GM18858 (cell line): ENCODE measurements around the gene ZNF776.
"Not testable (repeated sequence)": the region's sequence is repeated elsewhere in the genome, so short reads cannot be mapped to it uniquely, and the experiment has no call there.

Experiments used
- ATAC-seq: cut with Tn5 transposase; IDR thresholded peaks from one replicate; pipeline ENCODE4 v1.9.1; 2021; ENCODE audit not compliant: unreplicated experiment

ZNF776 gene

DNA sequence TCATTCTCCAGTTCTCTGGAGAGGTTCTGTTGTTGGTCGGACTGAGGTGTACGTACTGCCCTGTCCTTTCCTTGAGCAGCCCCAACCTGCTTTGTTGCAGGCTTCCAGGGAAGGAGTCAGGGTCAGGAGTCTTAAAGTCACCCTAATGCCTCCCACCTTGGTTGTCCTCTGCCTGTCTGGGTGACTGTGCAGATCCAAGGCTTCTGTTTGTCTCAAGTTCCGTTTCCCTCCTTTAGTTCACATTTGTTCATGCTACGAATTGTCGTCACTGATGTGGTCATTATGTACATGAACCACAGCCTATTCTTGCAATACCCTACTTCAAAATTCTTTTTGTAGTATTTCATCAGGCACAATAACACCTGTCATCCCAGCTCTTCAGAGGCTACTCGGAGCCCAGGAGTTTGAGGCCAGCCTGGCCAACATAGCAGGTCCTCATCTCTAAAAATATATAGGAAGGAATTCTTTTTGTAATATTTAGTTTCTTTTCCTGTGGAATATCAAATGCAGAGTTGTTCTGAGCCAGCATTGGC lies 30.2 kb downstream of the ZNF776 start:
- no peak for ATAC-seq

DNA sequence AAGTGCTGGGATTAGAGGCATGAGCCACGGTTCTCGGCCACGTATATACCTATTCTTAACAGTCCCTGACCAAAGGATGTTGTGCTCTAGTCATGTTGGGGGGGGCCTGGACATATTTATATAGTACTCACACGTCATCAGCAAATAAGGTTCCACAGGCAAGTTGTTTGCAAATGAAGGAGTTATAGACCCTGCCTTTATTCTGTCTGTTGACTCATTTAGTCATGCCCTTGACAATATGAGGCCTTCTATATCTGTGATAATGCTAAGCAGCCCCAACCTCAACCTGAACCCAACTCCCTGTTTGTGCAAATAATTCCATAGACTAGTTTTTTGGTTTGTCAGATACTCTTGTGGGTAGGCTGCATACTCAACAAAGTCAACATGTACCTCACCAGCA lies 31.7 kb downstream of the ZNF776 start:
- no peak for ATAC-seq

DNA sequence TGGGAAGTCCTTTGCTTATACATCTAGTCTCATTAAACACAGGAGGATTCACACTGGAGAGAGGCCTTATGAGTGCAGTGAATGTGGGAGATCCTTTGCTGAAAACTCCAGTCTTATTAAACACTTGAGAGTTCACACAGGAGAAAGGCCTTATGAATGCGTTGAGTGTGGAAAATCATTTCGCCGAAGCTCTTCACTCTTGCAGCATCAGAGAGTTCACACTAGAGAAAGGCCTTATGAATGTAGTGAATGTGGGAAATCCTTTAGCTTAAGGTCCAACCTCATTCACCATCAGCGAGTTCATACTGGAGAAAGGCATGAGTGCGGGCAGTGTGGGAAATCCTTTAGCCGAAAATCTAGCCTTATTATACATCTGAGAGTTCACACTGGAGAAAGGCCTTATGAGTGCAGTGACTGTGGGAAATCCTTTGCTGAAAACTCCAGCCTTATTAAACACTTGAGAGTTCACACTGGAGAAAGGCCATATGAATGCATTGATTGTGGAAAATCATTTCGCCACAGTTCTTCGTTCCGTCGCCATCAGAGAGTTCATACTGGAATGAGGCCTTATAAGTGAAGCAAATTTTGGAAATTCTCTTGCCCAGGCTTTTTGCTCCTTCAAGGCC lies 32.7 kb downstream of the ZNF776 start:
- no peak for ATAC-seq

DNA sequence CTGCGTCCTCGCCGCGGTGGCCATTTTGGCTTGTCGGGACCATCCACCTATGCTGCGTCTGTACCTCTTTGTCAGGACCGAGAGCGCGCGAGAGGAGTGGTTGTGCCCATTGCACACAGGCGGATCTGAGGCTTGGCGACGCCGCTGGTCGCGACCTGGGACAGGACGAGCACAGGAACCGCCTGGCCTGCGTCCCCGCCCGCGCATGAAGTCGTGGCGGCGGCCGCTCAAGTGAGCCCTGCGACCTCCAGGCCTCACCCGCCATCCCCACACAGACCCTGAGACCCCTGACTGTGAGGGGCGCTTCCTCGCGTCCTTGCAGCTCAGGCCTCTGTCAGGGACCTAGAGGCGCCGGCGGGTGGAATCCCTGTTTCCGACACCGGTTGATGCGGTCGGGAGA lies 39.7 kb downstream of the ZNF776 start:
- no peak for ATAC-seq

DNA sequence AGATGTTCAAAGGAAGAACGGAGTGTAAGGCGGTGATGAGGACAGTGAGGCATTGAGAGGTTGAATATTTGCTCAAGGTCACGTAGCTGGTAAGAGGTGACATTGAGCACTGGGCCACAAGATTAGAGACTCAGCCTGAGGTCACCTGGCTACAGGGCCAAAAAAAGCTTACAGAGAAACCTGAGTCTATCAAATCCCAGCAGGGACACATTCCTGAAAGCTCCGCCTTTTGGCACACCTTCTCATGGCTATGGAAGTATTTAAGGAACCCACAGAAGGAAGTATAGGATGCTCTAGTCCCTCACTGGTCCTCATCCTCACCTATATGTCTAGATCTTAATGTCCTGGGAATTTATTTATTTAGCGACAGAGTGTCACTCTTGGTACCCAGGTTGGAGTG lies 40.3 kb downstream of the ZNF776 start:
- no peak for ATAC-seq

DNA sequence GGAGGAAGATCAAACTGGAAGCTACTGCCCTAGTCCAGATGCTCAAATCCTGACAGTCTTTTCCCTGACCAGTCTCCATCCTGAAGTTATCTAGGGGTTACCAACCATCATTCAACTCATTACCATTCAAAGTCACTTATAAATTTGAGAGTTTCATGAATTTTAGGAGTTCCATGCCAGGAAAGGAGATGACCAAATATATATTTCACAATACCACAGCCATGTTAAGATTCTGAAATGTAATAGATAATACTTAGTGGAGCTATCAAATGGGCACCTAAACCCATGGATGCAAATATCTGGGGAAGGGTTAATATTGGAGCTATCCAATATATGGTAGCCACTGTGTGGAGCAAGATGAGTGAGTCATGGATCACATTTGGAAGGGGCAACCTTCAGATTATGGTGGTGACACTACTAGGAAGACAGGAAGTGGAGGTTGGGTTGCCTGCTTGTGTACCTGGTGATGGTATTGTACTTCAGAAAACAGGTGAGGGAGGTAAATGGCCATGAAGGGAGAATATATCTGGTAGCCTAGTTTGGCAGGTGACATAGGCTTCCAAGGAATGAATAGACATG lies 41.6 kb downstream of the ZNF776 start:
- ATAC-seq: no peak

DNA sequence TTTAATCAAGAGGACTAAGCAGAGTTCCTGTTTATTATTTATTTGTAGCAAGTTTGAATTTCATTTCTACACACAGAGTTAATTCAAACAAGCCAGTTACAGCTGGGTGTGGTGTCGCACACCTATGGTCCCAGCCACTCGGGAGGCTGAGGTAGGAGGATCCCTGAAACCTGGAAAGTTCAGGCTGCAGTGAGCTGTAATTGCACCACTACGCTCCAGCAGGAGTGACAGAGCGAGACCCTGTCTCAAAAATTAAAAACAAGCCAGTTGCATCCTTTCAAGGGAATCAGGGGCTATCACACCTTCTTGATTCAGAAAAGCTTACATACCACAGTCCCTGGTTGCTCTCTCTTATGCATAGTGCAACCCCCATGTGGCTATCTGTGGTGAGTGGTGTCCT lies 42.7 kb downstream of the ZNF776 start:
- no peak for ATAC-seq

DNA sequence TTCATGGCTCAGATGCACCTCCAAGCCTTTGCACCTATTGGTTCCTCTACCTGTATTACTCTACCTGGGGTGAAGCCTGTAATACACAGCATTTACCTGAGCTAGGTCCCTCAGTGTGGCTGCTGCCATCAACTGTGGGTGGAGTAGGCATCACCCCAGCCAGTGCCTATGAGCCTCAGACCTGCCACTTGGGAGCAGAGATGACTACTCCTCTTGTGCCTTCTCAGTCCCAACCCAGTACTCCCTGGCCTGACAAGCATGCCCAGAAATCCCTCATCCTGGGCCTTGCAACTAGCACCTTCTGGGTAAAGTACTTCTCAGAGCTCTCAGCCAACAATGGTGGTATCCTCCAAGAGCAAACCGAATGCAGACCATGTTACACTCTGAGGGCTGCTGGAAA lies 50.0 kb downstream of the ZNF776 start:
- ATAC-seq: not testable (repeated sequence)

DNA sequence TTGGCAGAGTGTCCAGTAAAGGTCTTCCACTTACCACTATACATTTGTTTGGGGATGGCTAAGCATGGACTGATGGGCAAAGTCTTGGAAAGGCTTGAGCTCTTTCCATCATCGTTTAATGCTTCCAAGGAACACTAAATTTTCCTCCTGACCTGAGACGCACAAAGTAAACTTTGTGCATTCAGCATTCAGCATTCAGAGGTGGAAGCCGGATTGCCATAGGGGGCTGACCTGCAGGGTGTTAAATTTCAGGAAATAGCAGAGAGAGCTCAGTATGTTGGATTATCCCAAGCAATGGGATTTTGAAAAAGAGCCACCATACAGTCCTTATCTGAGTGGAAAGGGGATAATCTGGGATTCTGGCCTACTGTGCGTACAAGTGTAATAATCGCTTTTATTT lies 54.1 kb downstream of the ZNF776 start:
- no peak for ATAC-seq

DNA sequence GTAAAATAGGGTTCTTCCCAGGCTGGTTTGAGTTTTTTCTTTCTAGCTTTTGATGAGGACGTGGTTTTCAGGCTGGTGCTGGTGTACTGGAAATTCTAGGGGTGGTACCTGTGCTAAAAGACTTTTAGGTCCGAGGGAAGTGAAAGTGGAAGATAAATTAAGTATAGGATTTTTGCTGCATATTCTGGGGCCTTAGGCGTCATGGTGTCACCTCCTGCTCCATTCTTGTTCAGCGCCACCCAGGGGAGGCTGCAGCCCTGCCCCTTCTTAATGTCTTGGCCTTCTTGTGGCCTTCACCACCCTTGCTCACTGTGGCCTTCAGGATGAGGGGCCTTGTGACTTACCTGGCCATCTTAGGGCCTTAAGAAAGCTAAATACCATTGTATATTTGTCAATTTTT lies 55.7 kb downstream of the ZNF776 start:
- ATAC-seq: no peak

DNA sequence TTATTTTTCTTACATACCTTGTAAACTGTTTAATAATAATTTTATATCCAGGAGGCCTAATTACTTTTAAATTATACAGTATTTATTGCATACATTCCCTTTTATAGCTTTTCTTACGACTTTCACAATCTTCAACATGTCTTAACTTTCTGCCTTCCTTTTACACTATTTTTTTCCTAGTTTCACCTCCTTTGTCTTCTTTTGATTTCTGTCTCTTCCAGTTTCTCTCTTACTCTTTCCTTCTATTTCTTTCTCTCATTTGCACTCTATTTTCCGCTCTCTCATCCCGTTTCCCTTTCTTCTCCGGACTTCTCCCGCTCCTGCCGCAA lies 56.6 kb downstream of the ZNF776 start:
- ATAC-seq: no peak

DNA sequence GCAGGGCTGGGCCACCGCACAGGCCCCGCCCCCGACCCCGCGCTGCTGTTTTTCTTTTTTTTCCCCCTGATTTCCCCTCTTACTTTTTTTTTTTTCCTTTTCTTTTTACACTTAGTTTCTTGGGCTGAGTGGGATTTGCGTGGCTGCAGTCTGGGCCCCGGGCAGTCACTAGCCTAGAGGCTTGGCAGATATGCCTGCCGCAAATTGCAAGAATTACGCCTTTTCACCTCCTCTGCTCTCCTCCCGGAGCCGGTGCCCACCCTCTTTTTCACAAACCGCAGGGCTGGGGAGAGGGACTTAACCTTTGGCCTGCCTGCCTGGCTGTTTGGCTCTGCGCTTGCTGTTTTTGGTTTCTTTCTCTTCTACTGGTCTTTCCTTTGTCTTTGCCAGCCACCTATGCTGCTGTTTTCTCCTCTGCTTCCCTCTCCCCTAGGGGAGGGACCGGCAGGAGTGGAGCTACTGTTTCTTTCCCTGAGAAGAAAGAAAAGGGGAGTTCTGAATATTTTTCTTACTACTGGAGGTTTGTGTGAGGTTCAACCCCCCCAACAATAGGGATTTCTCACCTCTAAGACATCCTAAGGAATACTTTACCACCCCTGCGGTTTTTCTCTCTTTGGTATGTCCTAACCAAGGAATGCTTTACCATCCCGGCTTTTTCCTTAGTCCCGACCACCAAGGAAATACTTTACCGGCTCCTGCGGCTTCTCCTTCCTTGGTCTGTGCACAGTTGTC lies 57.1 kb downstream of the ZNF776 start:
- ATAC-seq: no peak

DNA sequence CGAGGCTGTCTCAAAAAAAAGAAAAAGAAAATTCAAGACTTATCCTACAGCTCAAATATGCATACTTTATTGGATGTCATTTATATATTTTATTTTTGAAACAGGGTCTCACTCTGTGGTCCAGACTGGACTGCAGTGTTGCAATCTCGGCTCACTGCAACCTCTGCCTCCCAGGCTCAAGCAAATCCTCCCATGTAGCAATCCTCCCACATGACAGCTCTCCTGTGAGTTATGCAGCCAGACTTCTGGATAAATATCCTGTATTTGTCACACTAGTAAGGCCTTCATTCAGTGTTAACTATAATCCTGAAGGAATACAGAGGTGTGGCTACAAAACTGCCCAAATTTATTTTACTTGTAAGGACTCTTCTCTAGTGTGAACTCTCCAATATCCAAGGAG lies 60.9 kb downstream of the ZNF776 start:
- no peak for ATAC-seq
